ENCODE results near the gene ADGRV1. TPM values are rescaled to one million over a fixed set of nuclear protein-coding genes. Genes with fewer than 3 reads are reported as not detected.
"Not testable (repeated sequence)": the region's sequence is repeated elsewhere in the genome, so short reads cannot be mapped to it uniquely, and the experiment has no call there.

The ADGRV1 gene
- total and polyA plus RNA-seq, 2 donors = 2.2 to 5.1 TPM

- Histone ChIP-seq H3K27ac (ENCODE audit: low read depth in 1 of 2, low read length in 1 of 2) (no peak overlapping the region), H3K36me3 (ENCODE audit: control insufficient read depth in 2 of 2, insufficient read depth in 2 of 2, low read length in 1 of 2) (no peaks in the 10 kb centered on the region), H3K4me3 (ENCODE audit: low read length in 2 of 2) (no peak overlapping the region), H3K27me3 (ENCODE audit: control insufficient read depth in 2 of 2, insufficient read depth in 1 of 2, low read length in 1 of 2) (no peaks in the 10 kb centered on the region), H3K4me1 (ENCODE audit: control insufficient read depth in 2 of 2, insufficient read depth in 2 of 2, low read length in 2 of 2) (no peaks in the 10 kb centered on the region), H3K9me3 (ENCODE audit: control insufficient read depth in 2 of 2, insufficient read depth in 1 of 2, low read length in 1 of 2) (peaks cover 0 to 3% of the 10 kb centered on the region in 2 donors)
- DNase-seq (ENCODE audit: low read depth in 6 of 9, low spot score in 9 of 9) = no peak
- WGBS = 76% methylated on average over 7 of the region's 7 CpGs
These were observed 287.3 kb downstream of the ADGRV1 start for GRCh38 chr5:90845723-90846554.

GRCh38 chr5:90847606-90848005, 289.0 kb downstream of the ADGRV1 start:
- not testable (repeated sequence) for H3K36me3 ChIP-seq (ENCODE audit: control insufficient read depth in 2 of 2, insufficient read depth in 2 of 2, low read length in 1 of 2); H3K27ac ChIP-seq (ENCODE audit: low read depth in 1 of 2, low read length in 1 of 2); H3K4me1 ChIP-seq (ENCODE audit: control insufficient read depth in 2 of 2, insufficient read depth in 2 of 2, low read length in 2 of 2); H3K27me3 ChIP-seq (ENCODE audit: control insufficient read depth in 2 of 2, insufficient read depth in 1 of 2, low read length in 1 of 2); H3K9me3 ChIP-seq (ENCODE audit: control insufficient read depth in 2 of 2, insufficient read depth in 1 of 2, low read length in 1 of 2); DNase-seq (ENCODE audit: low read depth in 6 of 9, low spot score in 9 of 9); H3K4me3 ChIP-seq (ENCODE audit: low read length in 2 of 2)
- WGBS = 96% methylated on average over 24 of the region's 24 CpGs

DNA sequence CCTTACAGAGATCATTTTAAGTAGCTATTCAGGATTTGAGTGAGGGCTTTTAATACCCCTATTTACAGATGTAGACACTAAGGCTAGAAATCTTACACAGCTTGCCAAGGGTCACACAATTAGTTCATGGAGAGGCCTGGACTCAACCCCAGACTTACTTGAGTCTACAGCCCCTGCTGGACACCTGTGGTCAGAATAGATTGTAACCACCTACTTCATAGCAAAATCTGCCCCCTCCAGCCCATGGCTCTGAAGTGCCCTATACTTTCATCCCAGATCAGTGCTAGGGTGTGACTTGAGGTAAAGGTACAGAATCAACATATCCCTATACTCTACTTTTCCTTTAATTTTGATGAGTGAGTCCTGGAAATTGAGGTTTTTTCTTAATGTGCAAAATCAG, 291.3 kb downstream of the ADGRV1 start:
- Histone ChIP-seq H3K4me3 (ENCODE audit: low read length in 2 of 2) (no peak overlapping the region), H3K4me1 (ENCODE audit: control insufficient read depth in 2 of 2, insufficient read depth in 2 of 2, low read length in 2 of 2) (no peaks in the 10 kb centered on the region), H3K27ac (ENCODE audit: low read depth in 1 of 2, low read length in 1 of 2) (no peak overlapping the region), H3K9me3 (ENCODE audit: control insufficient read depth in 2 of 2, insufficient read depth in 1 of 2, low read length in 1 of 2) (peaks cover 0 to 3% of the 10 kb centered on the region in 2 donors), H3K27me3 (ENCODE audit: control insufficient read depth in 2 of 2, insufficient read depth in 1 of 2, low read length in 1 of 2) (no peaks in the 10 kb centered on the region), H3K36me3 (ENCODE audit: control insufficient read depth in 2 of 2, insufficient read depth in 2 of 2, low read length in 1 of 2) (no peaks in the 10 kb centered on the region)
- DNase-seq (ENCODE audit: low read depth in 6 of 9, low spot score in 9 of 9) = no peak

GRCh38 chr5:90852531-90852930, 293.9 kb downstream of the ADGRV1 start:
- DNase-seq (ENCODE audit: low read depth in 6 of 9, low spot score in 9 of 9) = no peak

DNA sequence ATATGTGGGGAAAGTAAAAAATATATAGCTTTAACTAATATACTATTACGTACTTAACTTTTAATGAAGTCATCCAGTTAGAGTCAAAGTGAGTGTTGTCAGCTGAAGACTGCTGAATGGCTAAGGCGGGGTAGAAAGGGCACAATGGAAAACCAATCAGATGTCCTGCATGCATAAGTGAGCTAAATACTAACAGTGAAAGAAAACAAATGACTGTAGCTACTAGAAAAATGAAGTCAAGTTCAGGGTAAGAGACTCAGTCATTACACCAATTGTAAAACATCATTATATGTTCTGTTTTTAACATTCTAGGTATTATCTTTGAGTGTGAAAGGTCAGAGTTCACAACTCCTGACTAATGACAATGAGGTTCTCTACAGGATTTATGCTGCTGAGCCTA, 295.2 kb downstream of the ADGRV1 start:
- 94% methylated on average over 2 of the region's 2 CpGs for WGBS
- H3K9me3 ChIP-seq (ENCODE audit: control insufficient read depth in 2 of 2, insufficient read depth in 1 of 2, low read length in 1 of 2) = no peaks in the 10 kb centered on the region
- H3K4me3 ChIP-seq (ENCODE audit: low read length in 2 of 2) = no peak overlapping the region
- H3K27ac ChIP-seq (ENCODE audit: low read depth in 1 of 2, low read length in 1 of 2) = no peak overlapping the region
- H3K27me3 ChIP-seq (ENCODE audit: control insufficient read depth in 2 of 2, insufficient read depth in 1 of 2, low read length in 1 of 2) = no peaks in the 10 kb centered on the region
- no peak for DNase-seq (ENCODE audit: low read depth in 6 of 9, low spot score in 9 of 9)
- H3K36me3 ChIP-seq (ENCODE audit: control insufficient read depth in 2 of 2, insufficient read depth in 2 of 2, low read length in 1 of 2) = no peaks in the 10 kb centered on the region
- no peaks in the 10 kb centered on the region for H3K4me1 ChIP-seq (ENCODE audit: control insufficient read depth in 2 of 2, insufficient read depth in 2 of 2, low read length in 2 of 2)

More at GRCh38 chr5:90852531-90852930, 293.9 kb downstream of the ADGRV1 start:
- Histone ChIP-seq H3K9me3 (ENCODE audit: control insufficient read depth in 2 of 2, insufficient read depth in 1 of 2, low read length in 1 of 2) (peaks cover 0 to under 1% of the 10 kb centered on the region in 2 donors), H3K4me1 (ENCODE audit: control insufficient read depth in 2 of 2, insufficient read depth in 2 of 2, low read length in 2 of 2) (no peaks in the 10 kb centered on the region), H3K36me3 (ENCODE audit: control insufficient read depth in 2 of 2, insufficient read depth in 2 of 2, low read length in 1 of 2) (no peaks in the 10 kb centered on the region), H3K27me3 (ENCODE audit: control insufficient read depth in 2 of 2, insufficient read depth in 1 of 2, low read length in 1 of 2) (no peaks in the 10 kb centered on the region), H3K27ac (ENCODE audit: low read depth in 1 of 2, low read length in 1 of 2) (no peak overlapping the region), H3K4me3 (ENCODE audit: low read length in 2 of 2) (no peak overlapping the region)

DNA sequence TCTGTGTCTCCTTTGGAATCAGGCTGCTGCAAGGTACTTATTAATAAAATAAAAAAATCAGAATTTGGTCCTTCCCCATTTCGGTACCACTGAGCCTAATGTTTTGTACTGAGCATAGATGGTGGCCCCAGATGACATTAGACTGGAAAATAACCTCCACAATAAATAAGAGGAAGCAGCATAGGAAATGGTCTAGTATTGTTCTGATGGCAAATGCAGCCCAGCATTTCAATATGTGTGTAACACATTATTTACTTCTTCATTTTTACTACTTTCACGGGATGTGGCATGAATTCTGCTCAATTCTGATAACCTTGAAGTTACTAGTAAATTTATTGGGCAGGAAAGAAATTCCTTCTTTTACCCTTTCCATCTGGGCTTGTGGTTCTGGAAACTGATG, 295.6 kb downstream of the ADGRV1 start:
- 30% methylated on average over 2 of the region's 2 CpGs for WGBS
- H3K27me3 ChIP-seq (ENCODE audit: control insufficient read depth in 2 of 2, insufficient read depth in 1 of 2, low read length in 1 of 2) = no peaks in the 10 kb centered on the region
- DNase-seq (ENCODE audit: low read depth in 6 of 9, low spot score in 9 of 9) = no peak

GRCh38 chr5:90855296-90856010, 296.9 kb downstream of the ADGRV1 start:
- Histone ChIP-seq H3K9me3 (ENCODE audit: control insufficient read depth in 2 of 2, insufficient read depth in 1 of 2, low read length in 1 of 2) (no peaks in the 10 kb centered on the region), H3K4me1 (ENCODE audit: control insufficient read depth in 2 of 2, insufficient read depth in 2 of 2, low read length in 2 of 2) (no peaks in the 10 kb centered on the region), H3K27me3 (ENCODE audit: control insufficient read depth in 2 of 2, insufficient read depth in 1 of 2, low read length in 1 of 2) (no peaks in the 10 kb centered on the region), H3K36me3 (ENCODE audit: control insufficient read depth in 2 of 2, insufficient read depth in 2 of 2, low read length in 1 of 2) (no peaks in the 10 kb centered on the region), H3K4me3 (ENCODE audit: low read length in 2 of 2) (no peak overlapping the region), H3K27ac (ENCODE audit: low read depth in 1 of 2, low read length in 1 of 2) (no peak overlapping the region)
- no peak for DNase-seq (ENCODE audit: low read depth in 6 of 9, low spot score in 9 of 9)
- 94% methylated on average over 4 of the region's 4 CpGs for WGBS

More for the DNA sequence above, 295.6 kb downstream of the ADGRV1 start:
- Histone ChIP-seq H3K27ac (ENCODE audit: low read depth in 1 of 2, low read length in 1 of 2) (no peak overlapping the region), H3K4me1 (ENCODE audit: control insufficient read depth in 2 of 2, insufficient read depth in 2 of 2, low read length in 2 of 2) (no peaks in the 10 kb centered on the region), H3K4me3 (ENCODE audit: low read length in 2 of 2) (no peak overlapping the region), H3K9me3 (ENCODE audit: control insufficient read depth in 2 of 2, insufficient read depth in 1 of 2, low read length in 1 of 2) (no peaks in the 10 kb centered on the region), H3K36me3 (ENCODE audit: control insufficient read depth in 2 of 2, insufficient read depth in 2 of 2, low read length in 1 of 2) (no peaks in the 10 kb centered on the region)

- Histone ChIP-seq H3K36me3 (ENCODE audit: control insufficient read depth in 2 of 2, insufficient read depth in 2 of 2, low read length in 1 of 2) (no peaks in the 10 kb centered on the region), H3K27ac (ENCODE audit: low read depth in 1 of 2, low read length in 1 of 2) (no peak overlapping the region), H3K9me3 (ENCODE audit: control insufficient read depth in 2 of 2, insufficient read depth in 1 of 2, low read length in 1 of 2) (no peaks in the 10 kb centered on the region), H3K4me3 (ENCODE audit: low read length in 2 of 2) (no peak overlapping the region), H3K27me3 (ENCODE audit: control insufficient read depth in 2 of 2, insufficient read depth in 1 of 2, low read length in 1 of 2) (no peaks in the 10 kb centered on the region), H3K4me1 (ENCODE audit: control insufficient read depth in 2 of 2, insufficient read depth in 2 of 2, low read length in 2 of 2) (no peaks in the 10 kb centered on the region)
- WGBS = 99% methylated on average over 3 of the region's 3 CpGs
- DNase-seq (ENCODE audit: low read depth in 6 of 9, low spot score in 9 of 9) = no peak
These were observed 303.4 kb downstream of the ADGRV1 start for GRCh38 chr5:90861843-90862586.

DNA sequence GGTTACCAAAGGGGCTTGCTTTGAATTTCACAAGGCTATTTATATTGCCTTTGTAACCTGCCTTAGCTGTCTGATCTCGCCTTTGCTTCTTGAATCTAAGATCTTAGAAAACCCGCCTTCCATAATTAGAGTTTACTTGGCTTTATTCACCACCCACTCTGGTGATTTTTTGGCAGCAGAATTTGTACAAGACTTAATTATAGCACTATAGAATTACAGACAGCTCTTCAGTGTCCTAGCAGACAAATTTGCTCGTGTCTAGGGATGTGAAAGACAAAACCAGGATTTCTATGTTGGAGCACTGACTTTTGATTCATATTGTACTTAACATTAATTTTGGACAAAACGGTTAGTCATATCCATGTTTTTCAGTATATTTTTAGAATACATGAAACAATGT, 306.6 kb downstream of the ADGRV1 start:
- peaks cover 0 to 2% of the 10 kb centered on the region in 2 donors for H3K27me3 ChIP-seq (ENCODE audit: control insufficient read depth in 2 of 2, insufficient read depth in 1 of 2, low read length in 1 of 2)
- no peaks in the 10 kb centered on the region for H3K36me3 ChIP-seq (ENCODE audit: control insufficient read depth in 2 of 2, insufficient read depth in 2 of 2, low read length in 1 of 2)
- H3K27ac ChIP-seq (ENCODE audit: low read depth in 1 of 2, low read length in 1 of 2) = no peak overlapping the region
- no peak for DNase-seq (ENCODE audit: low read depth in 6 of 9, low spot score in 9 of 9)
- H3K4me1 ChIP-seq (ENCODE audit: control insufficient read depth in 2 of 2, insufficient read depth in 2 of 2, low read length in 2 of 2) = no peaks in the 10 kb centered on the region
- WGBS = 91% methylated on average over 4 of the region's 4 CpGs
- H3K4me3 ChIP-seq (ENCODE audit: low read length in 2 of 2) = no peak overlapping the region
- H3K9me3 ChIP-seq (ENCODE audit: control insufficient read depth in 2 of 2, insufficient read depth in 1 of 2, low read length in 1 of 2) = no peaks in the 10 kb centered on the region
